ENCODE measurements around the gene MTIF3. TPM values are rescaled to one million over a fixed set of nuclear protein-coding genes. Genes with fewer than 3 reads are reported as not detected.

MTIF3 gene
- total and polyA plus RNA-seq, 2 donors (not counting 1 experiment from before 2014, with no cell fraction given): 86.8 to 171 TPM

DNA sequence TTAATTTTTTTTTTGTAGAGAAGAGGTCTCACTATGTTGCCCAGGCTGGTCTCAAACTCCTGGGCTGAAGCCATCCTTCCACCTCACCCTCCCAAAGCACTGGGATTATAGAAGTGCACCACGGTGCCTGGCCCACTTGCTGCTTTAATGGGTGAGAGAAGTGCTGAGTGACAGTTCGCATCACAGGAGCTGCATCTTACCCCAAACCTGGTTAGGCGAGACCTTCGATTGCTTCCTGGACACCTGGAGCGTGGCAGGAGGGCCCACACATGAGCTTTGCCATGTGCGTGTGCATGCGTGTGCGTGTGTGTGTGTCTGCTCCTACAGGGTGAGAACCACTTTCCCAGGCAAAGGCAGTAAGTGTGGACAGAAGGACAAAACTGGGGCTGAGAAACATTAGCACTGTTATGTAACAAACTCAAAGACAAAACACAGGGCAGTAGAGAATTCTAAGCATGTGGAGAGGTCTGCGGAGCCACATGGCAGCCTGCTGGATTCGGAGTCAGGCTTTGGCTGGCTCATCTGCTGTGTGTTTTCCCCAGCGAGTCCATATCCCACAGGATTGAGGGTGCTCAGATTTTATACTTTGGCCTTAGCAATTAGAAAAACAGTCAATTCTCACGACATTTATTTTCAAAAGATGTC, 11.7 kb upstream of the MTIF3 start:
- Mint-ChIP-seq H3K4me3 (no peak overlapping the region), H3K9me3 (ENCODE audit: insufficient read depth) (no peaks in the 10 kb centered on the region), H3K4me1 (peaks cover 13% of the 10 kb centered on the region), H3K27me3 (no peaks in the 10 kb centered on the region), H3K27ac (no peak overlapping the region)
- Histone ChIP-seq H3K4me1 (ENCODE audit: control insufficient read depth in 2 of 2, insufficient read depth in 2 of 2, low read length in 2 of 2) (peaks cover 6 to 10% of the 10 kb centered on the region in 2 donors), H4K20me1 (ENCODE audit: control insufficient read depth, insufficient read depth, low read length, poor library complexity, severe bottlenecking) (no peaks in the 10 kb centered on the region), H2AFZ (ENCODE audit: insufficient read depth, low read depth, low read length, poor library complexity, severe bottlenecking) (no peak overlapping the region), H3K9ac (ENCODE audit: low read length) (no peak overlapping the region), H3K4me2 (replicated peaks; ENCODE audit: low read depth, low read length, poor library complexity, severe bottlenecking) (no peak overlapping the region), H3K27ac (ENCODE audit: low read length in 2 of 2) (no peak overlapping the region), H3K36me3 (replicated peaks in 1 of 2; ENCODE audit: control extremely low read depth in 1 of 2, control insufficient read depth in 1 of 2, extremely low read depth in 1 of 2, insufficient read depth in 2 of 2, low read length in 1 of 2) (no peaks in the 10 kb centered on the region), H3K4me3 (ENCODE audit: control extremely low read depth in 1 of 5, extremely low read depth in 1 of 5, insufficient read depth in 1 of 5, low read depth in 2 of 5, low read length in 4 of 5) (no peak overlapping the region), H3K79me2 (ENCODE audit: control insufficient read depth, insufficient read depth, low read length) (no peaks in the 10 kb centered on the region), H3K27me3 (replicated peaks in 1 of 4; ENCODE audit: control extremely low read depth in 1 of 4, control insufficient read depth in 3 of 4, insufficient read depth in 4 of 4, low read length in 3 of 4) (no peaks in the 10 kb centered on the region), H3K9me3 (ENCODE audit: control extremely low read depth in 1 of 3, control insufficient read depth in 2 of 3, insufficient read depth in 1 of 3, low read length in 2 of 3) (peaks cover 0 to 3% (median 0%) of the 10 kb centered on the region in 3 donors)
- ChIA-PET CTCF (interaction anchor here (0.6 to 1.2 kb wide), 2 partner anchors 11 to 21 kb away, joined by 3 read pairs; no protein-coding TSS in a partner anchor), POLR2A (interaction anchor here (0.9 kb wide), 1 partner anchor 18 kb away, joined by 5 read pairs; no protein-coding TSS in a partner anchor)
- TF ChIP-seq, protein P1, sequence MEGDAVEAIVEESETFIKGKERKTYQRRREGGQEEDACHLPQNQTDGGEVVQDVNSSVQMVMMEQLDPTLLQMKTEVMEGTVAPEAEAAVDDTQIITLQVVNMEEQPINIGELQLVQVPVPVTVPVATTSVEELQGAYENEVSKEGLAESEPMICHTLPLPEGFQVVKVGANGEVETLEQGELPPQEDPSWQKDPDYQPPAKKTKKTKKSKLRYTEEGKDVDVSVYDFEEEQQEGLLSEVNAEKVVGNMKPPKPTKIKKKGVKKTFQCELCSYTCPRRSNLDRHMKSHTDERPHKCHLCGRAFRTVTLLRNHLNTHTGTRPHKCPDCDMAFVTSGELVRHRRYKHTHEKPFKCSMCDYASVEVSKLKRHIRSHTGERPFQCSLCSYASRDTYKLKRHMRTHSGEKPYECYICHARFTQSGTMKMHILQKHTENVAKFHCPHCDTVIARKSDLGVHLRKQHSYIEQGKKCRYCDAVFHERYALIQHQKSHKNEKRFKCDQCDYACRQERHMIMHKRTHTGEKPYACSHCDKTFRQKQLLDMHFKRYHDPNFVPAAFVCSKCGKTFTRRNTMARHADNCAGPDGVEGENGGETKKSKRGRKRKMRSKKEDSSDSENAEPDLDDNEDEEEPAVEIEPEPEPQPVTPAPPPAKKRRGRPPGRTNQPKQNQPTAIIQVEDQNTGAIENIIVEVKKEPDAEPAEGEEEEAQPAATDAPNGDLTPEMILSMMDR (IDR thresholded peaks at IDR 0.05): no peak
- TF ChIP-seq EZH2 (IDR thresholded peaks at IDR 0.05; ENCODE audit: borderline replicate concordance, insufficient read depth, low read depth, low read length, poor library complexity, severe bottlenecking): no peak
- ATAC-seq (ENCODE audit: low read depth): peak; percentile 41
- intact Hi-C loops (cut with micrococcal nuclease): no loop called here
- 59% methylated on average over 9 of the region's 12 CpGs for WGBS (ENCODE audit: insufficient coverage)
- peak; percentile 41 for DNase-seq

DNA sequence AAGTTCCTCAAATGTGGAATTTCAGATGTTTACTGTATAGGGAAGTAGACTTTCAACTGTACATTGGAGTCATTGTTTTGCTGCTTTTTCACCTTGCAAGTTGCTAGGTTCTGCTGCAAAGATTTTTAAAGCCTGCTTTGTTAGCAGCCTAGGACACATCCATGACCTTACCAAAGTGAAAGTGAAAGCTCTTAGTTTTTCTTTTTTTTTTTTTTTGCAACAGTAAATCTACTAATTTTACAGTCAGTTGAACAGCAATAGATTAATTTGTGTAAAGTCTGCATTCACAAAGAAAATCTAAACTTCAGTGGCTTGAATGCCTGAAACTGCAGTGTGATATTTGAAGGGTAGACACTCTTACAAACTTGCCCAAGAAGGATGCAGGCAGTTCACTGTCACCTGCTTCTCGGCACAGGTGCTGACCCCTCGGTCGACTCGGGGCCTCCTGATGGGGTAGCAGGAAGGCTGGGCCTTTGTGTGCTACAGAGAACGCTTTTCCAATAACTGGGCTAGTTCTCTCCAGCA, 5.0 kb upstream of the MTIF3 start:
- DNase-seq: peak; percentile 45
- Mint-ChIP-seq H3K4me3 (peak overlapping the region; percentile 94), H3K9me3 (ENCODE audit: insufficient read depth) (no peaks in the 10 kb centered on the region), H3K27me3 (no peaks in the 10 kb centered on the region), H3K27ac (peak overlapping the region; percentile 95), H3K4me1 (peaks cover 25% of the 10 kb centered on the region)
- intact Hi-C loops (cut with micrococcal nuclease): loop anchor here (1.0 kb wide), 1 partner anchor 28 kb away; no protein-coding TSS in a partner anchor
- peak overlapping the region; percentile 49 to 68 for H3K27ac ChIP-seq (ENCODE audit: low read length in 2 of 2)
- peak overlapping the region; percentile 8 to 86 (median 56) for H3K4me3 ChIP-seq (ENCODE audit: control extremely low read depth in 1 of 5, extremely low read depth in 1 of 5, insufficient read depth in 1 of 5, low read depth in 2 of 5, low read length in 4 of 5)
- H4K20me1 ChIP-seq (ENCODE audit: control insufficient read depth, insufficient read depth, low read length, poor library complexity, severe bottlenecking): no peaks in the 10 kb centered on the region
- ChIA-PET POLR2A (interaction anchor here (0.6 to 0.7 kb wide), 2 partner anchors 67 to 162 kb away, joined by 3 to 7 read pairs; no protein-coding TSS in a partner anchor), CTCF (interaction anchor here (0.6 to 2.8 kb wide), 12 partner anchors 10 to 753 kb away, joined by 3 to 19 read pairs (median 3); no protein-coding TSS in a partner anchor)
- peak overlapping the region; percentile 98 for H2AFZ ChIP-seq (ENCODE audit: insufficient read depth, low read depth, low read length, poor library complexity, severe bottlenecking)
- no peaks in the 10 kb centered on the region for H3K27me3 ChIP-seq (replicated peaks in 1 of 4; ENCODE audit: control extremely low read depth in 1 of 4, control insufficient read depth in 3 of 4, insufficient read depth in 4 of 4, low read length in 3 of 4)
- no peaks in the 10 kb centered on the region for H3K79me2 ChIP-seq (ENCODE audit: control insufficient read depth, insufficient read depth, low read length)
- no peak for TF ChIP-seq EZH2 (IDR thresholded peaks at IDR 0.05; ENCODE audit: borderline replicate concordance, insufficient read depth, low read depth, low read length, poor library complexity, severe bottlenecking)
- TF ChIP-seq, protein P1 (IDR thresholded peaks at IDR 0.05): no peak
- no peaks in the 10 kb centered on the region for H3K36me3 ChIP-seq (replicated peaks in 1 of 2; ENCODE audit: control extremely low read depth in 1 of 2, control insufficient read depth in 1 of 2, extremely low read depth in 1 of 2, insufficient read depth in 2 of 2, low read length in 1 of 2)
- H3K9ac ChIP-seq (ENCODE audit: low read length): peak overlapping the region; percentile 75
- 0% methylated on average over 4 of the region's 5 CpGs for WGBS (ENCODE audit: insufficient coverage)
- peak overlapping the region; percentile 97 for H3K4me2 ChIP-seq (replicated peaks; ENCODE audit: low read depth, low read length, poor library complexity, severe bottlenecking)
- H3K9me3 ChIP-seq (ENCODE audit: control extremely low read depth in 1 of 3, control insufficient read depth in 2 of 3, insufficient read depth in 1 of 3, low read length in 2 of 3): peaks cover 0 to 3% (median 0%) of the 10 kb centered on the region in 3 donors
- no peak for ATAC-seq (ENCODE audit: low read depth)
- H3K4me1 ChIP-seq (ENCODE audit: control insufficient read depth in 2 of 2, insufficient read depth in 2 of 2, low read length in 2 of 2): peaks cover 22% of the 10 kb centered on the region in 2 donors
